GM19395 (cell line): Measurements from ENCODE around the gene GAGE12J.
"Not testable (repeated sequence)": the region's sequence is repeated elsewhere in the genome, so short reads cannot be mapped to it uniquely, and the experiment has no call there.

ENCODE experiments used
- ATAC-seq: cut with Tn5 transposase; IDR thresholded peaks from one replicate; pipeline ENCODE4 v1.9.1; 2021; ENCODE audit warnings: mild to moderate bottlenecking, moderate library complexity; ENCODE audit not compliant: unreplicated experiment

Gene GAGE12J, protein sequence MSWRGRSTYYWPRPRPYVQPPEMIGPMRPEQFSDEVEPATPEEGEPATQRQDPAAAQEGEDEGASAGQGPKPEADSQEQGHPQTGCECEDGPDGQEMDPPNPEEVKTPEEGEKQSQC

DNA sequence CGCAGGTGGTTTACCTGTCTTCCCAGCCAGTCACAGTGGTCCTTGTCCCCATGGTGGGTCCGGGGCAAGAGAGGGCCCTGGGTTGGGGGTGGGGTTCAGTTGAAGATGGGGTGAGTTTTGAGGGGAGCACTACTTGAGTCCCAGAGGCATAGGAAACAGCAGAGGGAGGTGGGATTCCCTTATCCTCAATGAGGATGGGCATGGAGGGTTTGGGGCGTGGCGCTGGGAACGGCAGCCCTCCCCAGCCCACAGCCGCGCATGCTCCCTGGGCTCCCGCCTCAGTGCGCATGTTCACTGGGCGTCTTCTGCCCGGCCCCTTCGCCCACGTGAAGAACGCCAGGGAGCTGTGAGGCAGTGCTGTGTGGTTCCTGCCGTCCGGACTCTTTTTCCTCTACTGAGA, at the start of gene GAGE12J:
Gene GAGE12J (plus strand): TSS at position 301 of the 400 bp plus-strand sequence. CDS start 1,157 bp downstream, outside the sequence.
- not testable (repeated sequence) for ATAC-seq

DNA sequence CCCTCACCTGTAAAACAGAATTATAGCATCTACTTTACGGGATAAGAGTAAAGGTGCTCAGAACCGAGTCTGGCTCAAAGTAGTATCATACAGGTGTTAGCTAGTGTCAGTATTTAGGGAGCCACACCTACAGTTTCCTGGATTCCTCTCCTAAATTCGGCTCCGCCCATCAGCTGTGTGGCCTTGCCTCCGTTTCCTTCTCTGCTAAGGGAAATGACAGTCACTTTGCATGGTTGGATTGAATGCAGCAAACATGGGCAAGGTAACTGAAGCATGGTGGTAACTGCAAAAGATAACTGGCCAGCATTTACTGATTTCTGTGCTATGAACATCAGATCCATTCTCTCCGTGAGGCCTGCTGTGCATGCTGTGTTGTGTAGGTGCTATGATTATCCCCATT, 49.4 kb upstream of the GAGE12J start:
- ATAC-seq: no peak

DNA sequence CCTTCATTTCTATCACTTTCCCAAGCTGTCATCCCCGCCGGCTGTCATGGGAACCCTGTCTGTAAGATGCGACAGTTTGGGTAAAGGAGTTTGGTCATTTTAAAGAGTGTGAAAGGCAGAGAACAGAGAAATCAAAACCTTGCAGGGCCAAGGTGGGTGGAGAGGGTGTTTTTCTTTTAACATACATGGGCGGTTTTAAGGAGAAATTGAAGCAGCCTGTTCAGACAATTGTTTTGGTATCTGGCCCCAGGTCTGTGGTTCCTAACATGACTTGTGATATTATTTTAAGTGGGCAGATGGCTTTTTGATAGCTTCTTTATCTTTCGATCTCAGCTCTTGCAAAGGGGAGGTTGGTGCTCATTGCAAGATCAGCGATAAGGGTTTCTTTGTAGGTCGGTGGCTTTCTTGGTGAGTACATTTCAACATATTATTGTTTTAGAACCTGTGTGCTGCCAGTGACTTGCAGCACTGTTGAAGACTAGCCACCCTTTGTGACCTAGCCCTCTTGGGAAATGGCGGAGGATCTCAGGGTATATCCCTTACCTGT, 48.6 kb upstream of the GAGE12J start:
- no peak for ATAC-seq

DNA sequence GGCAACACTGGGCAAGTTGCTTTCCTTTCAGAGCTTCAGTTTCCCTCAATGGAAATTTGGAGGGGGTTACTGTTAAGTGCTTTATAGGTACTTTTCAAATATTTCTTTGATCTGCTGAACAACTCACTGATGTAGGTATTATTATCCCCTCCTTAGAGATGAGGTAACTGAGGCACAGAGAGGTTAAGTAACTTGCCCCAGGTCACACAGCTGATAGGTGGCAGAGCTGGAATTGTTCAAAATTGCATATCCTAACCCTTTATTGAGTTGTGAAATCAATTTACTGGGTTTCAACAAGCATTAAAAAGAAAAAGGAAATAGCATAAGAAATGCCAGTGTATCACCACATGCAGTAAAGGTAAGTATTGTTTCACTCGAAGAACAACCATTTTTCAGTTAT, 45.6 kb upstream of the GAGE12J start:
- no peak for ATAC-seq

DNA sequence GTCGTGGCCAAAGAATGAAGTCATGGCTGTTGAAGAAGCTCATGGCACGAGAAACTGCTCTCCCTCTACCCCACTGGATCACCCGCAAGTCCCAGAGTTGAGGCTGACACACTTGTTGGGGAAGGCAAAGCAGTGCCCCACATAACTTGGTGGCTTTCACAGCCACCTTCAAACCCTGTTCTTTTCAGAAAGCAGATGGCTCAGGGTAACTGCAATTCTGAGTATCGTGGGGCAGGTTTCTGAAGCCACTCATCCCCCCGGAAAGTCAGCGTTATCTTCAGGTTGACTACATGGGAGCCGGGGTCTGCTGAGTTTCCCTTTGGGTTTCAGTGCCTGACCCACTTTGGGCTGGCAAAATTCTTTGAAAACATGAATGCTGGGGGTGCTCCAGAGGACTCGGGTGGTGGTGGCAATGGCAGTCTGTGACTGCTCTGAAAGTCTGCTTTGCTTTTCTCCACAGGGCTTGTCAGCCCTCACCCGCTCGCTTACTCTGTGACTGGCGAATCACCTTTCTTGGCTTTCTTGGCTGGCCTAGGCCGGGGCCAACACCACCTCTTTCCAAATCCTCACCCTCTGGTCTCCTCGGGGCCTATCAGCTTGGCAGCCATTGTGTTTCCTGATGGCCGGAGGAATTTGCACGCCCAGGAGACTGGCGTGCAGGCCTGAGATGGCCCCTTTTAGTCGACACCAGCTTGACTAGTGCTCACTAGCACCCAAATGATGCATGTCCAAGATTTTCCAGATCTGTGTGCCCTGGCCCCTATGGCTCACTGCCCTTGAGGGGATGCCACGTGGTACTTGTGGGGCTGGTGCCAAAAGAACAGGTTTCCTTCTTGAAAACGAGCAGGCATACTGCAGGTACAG, 44.9 kb upstream of the GAGE12J start:
- ATAC-seq: no peak

DNA sequence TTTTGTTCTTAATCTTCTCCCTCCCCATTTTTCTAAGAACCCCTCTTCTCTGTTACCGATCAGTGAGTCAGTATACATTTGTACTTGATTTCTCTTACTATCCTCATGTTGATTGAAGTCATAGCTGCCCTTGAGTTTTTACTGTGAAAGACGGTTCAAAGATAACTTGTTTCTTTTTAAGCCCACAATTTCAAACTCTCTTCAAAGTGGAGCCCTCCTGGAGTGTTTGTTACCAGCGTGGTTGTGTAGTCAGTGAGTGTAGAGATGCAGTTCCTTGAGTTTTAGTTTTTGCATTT, 44.4 kb upstream of the GAGE12J start:
- no peak for ATAC-seq

DNA sequence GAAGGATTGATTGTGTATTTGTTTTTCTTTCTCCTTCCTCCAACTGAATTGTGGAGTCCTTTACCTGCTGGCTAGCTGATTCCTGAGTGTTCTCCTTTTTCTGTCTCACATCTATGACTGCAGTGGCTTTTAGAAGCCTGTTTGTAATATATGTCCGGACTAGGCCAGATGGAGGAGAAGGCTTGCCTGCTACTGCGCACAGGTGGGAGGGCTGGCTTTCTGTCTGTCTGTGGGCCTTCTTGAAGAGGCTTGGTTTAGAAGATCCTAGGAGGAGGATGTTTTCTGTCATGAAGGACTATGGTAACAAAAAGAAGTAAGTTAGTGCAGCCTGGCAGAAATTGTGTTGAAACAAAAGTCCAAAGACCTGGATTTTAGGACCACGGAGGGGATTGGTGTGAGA, 43.8 kb upstream of the GAGE12J start:
- no peak for ATAC-seq

DNA sequence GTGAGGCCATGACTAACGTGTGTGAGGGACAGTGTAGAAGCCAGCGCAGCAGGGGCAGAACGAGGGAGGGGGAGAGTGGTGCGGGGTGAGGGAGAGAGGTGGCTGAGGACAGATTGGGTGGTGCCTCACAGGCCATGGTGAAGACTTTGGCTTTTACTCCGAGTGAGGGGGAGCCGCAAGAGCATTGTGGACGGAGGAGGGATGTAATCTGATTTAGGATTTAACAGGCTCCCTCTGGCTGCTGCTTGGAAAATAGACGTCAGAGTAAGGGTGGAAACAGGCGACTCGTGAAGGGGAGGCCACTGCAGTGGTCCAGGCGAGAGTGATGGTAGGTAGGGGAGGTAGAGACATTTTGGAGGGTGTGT, 39.2 kb upstream of the GAGE12J start:
- no peak for ATAC-seq

DNA sequence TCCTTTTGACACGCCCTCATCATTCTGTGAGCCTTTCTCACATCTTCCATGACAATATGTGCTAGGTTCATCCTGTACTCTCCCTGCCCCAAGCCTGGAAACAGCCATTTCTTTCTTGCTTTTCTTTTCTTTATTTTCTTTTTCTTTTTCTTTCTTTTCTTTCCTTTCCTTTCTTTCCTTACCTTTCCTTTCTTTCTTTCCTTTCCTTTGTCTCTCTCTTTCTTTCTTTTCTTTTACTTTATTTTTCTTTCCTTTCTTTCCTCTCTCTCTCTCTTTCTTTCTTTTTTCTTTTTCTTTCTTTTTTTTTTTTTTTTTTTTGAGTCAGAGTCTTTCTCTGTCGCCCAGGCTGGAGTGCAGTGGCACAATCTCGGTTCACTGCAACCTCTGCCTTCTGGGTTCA, 37.6 kb upstream of the GAGE12J start:
- ATAC-seq: no peak

DNA sequence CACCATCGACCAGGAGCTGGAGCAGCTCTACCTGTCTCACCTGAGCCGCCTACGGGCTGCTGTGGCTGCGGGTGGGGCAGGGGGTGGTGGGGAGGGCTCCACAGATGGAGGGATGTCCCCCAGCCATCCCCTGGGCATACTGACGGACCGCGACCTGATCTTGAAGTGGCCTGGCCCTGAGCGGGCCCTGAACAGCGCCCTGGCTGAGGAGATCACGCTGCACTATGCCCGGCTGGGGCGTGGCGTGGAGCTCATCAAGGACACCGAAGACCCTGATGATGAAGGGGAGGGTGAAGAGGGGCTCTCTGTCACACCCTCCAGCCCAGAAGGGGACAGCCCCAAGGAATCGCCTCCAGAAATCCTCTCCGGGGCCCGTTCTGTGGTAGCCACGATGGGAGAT, 35.7 kb upstream of the GAGE12J start:
- no peak for ATAC-seq

DNA sequence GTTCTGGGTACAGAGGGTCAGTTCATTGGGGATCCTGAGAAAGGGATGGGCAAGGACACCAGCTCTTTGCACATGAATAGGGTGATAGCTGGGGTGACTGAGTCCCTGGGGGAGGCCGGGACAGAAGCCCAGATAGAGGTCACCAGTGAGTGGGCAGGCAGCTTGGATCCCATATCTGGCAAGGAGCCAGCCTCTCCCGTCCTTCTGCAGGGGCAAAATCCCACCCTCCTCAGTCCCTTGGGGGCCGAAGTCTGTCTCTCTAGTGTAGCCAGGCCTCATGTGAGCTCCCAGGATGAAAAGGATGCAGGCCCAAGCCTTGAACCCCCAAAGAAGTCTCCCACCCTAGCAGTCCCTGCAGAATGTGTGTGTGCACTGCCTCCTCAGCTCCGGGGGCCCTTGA, 35.3 kb upstream of the GAGE12J start:
- ATAC-seq: no peak

DNA sequence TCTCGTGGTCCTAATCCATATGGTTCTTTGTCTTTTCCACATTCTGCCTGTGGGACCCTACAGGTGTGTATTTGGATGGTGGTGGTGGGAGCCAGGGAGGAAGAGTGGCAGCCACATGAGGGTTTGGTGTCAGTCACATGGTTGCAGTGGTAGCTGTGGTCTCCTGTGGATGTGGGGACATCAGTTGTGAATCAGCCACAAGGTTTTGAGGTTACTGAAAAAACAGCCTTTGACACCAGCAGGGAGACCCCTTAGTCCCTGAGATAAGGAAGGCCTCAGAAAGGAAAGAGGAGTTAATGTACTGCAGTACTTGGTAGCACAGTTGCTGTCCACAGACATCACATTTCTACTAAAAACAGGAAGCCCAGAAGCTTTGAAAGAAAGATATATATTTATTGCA, 34.2 kb upstream of the GAGE12J start:
- ATAC-seq: no peak

DNA sequence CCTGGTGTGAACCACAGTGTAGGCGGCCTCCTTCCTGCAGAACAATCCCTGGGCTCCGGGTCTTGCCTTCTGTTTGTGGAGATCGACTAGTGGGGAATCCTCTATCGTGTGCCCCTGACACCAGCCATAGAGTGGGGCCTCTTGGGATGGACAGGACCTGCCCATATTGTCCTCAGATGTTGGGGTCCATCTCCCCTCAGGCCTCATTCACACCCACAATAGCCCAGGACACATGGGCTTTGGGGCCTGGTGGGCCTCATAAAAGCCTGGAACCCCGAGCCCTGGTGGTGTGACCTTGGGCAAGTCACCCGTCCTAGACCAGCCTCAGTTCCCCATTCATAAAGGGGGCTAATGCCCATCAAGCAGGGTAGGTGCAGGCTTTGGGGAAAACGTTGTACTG, 31.6 kb upstream of the GAGE12J start:
- ATAC-seq: no peak

DNA sequence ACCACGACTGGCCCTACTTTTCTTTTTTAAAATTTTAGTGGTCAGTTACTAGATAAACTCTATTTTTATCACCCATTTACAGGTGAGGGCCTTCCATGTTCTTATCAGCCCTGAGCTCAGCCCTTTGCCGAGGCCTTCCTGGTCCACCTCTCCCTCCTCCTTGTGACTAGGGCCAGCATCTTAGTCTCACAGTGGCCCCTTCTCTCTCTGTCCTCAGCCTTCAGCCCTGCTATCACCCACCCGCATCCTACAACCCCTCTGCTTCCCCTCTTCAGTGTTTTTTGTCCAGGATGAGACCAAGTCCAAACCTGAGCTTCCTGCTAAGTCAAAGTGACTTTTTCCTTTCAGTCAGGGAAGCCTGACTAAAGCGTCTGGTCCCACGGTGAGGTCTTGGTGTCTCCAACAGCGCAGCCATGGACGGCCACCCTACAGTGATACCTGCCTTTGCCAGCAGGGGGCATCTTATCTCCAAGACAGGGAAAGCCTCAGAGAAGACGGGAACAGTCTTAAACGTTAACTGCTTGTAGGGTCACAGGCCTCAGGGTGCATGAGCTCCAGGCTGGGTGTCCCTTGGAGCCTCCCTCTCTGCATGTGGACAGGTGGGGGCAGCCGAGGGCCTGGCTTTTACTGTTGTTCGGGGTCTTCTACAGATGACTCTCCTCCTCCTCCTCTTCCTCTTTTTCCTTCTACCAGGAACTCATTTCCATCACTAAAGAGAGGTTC, 30.1 kb upstream of the GAGE12J start:
- ATAC-seq: no peak

DNA sequence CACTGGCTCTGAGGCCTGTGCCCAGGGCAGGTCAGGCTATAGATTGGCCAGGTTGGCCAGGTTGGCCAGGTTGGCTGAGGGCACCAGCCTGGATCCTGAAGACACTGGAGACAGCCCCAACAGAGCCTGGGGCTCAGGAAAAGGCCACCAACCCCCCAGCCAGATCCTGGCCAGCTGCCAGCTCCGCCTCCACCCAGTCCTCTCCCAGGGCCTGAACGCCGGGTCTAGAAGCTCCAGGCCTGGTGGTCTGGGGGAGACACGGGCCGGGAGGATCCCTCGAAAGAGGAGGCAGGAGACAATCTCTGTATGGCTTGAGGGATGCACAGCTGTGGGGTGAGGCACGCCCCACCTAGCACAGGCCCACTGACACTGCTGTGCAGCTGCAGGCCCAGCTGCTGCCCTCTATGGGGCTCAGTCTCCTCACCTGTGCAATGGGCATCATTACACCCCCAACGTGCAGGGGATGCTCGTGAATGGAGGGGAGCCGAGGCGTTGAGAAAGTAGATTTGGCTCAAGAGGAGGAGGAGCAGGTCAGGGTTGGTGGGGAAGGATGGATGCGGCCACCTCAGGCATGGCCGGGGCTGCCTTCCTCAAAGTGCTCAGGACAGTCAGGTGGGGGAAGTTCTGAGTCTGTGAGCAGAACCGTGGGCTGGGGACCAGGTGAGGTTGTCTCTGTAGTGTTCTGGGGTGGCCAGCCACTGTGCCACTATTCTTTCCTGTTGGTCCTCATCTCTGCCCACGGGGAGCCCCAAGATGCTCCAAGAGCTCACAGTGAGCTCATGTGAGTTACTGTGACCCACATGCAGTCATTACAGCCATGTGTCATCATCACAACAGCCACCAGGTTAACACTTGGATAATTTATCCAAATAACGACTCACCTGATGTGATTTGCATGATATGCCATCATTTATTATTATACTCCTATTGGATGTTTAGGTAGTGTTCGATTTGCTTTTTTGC, 29.2 kb upstream of the GAGE12J start:
- no peak for ATAC-seq

DNA sequence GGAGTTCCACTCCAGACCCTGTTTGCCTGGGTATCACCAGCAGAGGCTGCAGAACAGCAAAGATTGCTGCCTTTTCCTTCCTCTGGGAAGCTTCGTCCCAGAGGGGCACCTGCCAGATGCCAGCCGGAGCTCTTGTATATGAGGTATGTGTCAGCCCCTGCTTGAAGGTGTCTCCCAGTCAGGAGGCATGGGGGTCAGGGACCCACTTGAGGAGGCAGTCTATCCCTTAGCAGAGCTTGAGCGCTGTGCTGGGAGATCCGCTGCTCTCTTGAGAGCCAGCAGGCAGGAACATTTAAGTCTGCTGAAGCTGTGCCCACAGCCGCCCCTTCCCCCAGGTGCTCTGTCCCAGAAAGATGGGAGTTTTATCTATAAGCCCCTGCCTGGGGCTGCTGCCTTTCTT, 22.5 kb upstream of the GAGE12J start:
- not testable (repeated sequence) for ATAC-seq

DNA sequence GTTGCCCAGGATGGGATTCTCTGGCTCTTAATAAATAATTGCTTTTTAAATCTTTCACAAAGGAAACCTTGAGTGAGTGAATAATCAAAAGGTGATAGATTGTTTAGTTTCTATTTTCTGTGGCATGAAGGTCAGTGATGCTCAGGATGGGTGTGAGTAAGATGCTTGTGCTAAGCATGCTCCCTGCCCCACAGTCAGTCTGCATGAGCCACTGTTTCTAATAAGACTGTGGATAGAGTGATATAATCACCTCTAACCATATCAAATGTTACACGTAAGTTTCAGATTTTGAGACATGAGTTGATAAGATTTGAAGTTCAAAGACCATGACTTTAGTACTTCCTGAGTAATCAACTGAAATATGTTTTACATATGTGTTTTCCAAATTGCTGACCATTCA, 21.1 kb upstream of the GAGE12J start:
- ATAC-seq: no peak

DNA sequence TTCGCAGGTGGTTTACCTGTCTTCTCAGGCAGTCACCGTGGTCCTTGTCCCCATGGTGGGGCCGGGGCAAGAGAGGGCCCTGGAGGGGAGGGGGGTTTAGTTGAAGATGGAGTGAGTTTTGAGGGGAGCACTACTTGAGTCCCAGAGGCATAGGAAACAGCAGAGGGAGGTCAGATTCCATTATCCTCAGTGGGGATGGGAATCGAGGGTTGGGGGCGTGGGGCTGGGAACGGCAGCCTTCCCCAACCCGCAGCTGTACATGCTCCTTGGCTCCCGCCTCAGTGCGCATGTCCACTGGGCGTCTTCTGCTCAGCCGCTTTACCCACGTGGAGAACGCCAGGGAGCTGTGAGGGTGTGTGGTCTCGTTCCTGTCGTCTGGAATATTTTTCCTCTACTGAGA, 18.5 kb upstream of the GAGE12J start, which contains the start of gene GAGE10:
Gene GAGE10 (plus strand): TSS at position 301 of the 400 bp plus-strand sequence. CDS start 1,214 bp downstream, outside the sequence.
- ATAC-seq: no peak

DNA sequence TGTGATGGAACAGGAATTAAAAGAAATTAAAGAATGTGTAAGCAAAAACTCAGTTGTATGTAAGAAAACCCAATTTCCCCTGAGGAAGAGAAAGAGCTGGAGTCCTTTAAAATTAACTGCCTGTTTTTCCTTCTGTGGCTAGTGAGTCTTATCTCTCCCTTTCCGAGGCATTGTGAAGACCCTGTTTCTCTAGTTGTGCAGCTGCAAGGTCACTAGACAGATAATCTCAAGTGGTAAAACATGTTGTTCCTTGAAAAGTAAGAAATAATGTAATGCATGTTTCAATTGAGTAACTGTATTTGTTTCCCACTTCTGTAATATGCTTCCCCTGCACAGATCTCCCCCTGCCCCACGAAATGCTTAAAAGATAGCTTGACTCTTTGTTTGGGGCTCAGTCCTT, 14.1 kb upstream of the GAGE12J start:
- not testable (repeated sequence) for ATAC-seq

DNA sequence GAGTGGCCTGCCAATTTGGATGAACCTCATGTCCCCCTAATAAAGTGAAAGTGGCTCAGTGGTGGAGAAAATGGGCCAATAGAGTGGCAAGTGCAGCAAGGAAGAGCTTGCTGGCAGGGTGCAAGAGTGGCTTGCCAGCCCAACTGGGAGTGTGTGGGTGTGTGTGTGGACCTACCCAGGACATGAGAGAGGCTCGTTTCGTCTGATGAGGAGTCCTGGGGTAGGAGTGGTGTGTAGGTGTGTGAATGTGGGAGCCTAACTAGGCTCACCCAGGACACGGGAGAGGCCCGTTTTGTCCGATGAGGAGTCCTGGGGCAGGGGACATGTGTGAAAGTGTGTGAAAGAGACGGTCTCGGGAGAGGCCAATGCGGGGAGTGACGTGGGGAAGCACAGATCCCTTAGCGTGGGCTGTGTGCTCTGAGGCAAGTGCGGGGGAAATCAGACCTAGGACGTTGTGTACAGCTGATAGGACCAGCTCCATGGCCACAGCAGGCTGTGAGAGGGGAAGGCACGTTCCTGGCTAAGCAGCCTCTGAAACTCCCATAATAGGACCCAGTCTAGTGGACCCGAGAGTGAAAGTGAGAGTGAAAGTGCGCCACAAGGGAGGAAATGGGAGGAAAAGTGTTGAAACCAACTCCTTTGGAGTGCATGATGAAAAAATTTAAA, 13.1 kb upstream of the GAGE12J start:
- ATAC-seq: no peak
